GM10248 (cell line): ENCODE results near the gene OVCA2.
A peak's percentile ranks its signal among the peaks of the same experiment; 100 is the strongest.

Experiments
- CTCF ChIA-PET: fragments of 300-600 bp; sonication (Branson Sonifier 250); formaldehyde crosslinking; extraction: SDS; loops from one replicate; lab custom pipeline; 2021; ENCODE audit warnings: antibody characterized with exemption; lab: Yijun Ruan, JAX
- POLR2A ChIA-PET: fragments of 350-650 bp; sonication (Branson Sonifier 250); formaldehyde crosslinking; extraction: SDS; loops from one replicate; lab custom pipeline; 2020; ENCODE audit warnings: antibody characterized with exemption; lab: Yijun Ruan, JAX
- DNase-seq: peaks from one replicate; pipeline ENCODE4 v3.0.0; 2012; ENCODE audit errors: extremely low spot score
- CTCF ChIP-seq: IDR thresholded peaks from 2 replicates; pipeline ENCODE4 v1.5.1; 2012; ENCODE audit warnings: mild to moderate bottlenecking, low read depth; ENCODE audit errors: extremely low read depth, missing control alignments, control extremely low read depth

Gene OVCA2

GRCh38 chr17:2063261-2064146 lies 21.7 kb downstream of the OVCA2 start:
- ChIA-PET CTCF (interaction anchor here (0.9 to 10.3 kb wide), 19 partner anchors 9 to 289 kb away, joined by 3 to 107 read pairs (median 4); partner anchors contain the start of gene HIC1), POLR2A (interaction anchor here (1.2 to 2.5 kb wide), 4 partner anchors 8 to 201 kb away, joined by 4 to 10 read pairs (median 7); partner anchors contain the start of gene HIC1)
- TF ChIP-seq CTCF: no peak
- no peak for DNase-seq

GRCh38 chr17:2064147-2064489 lies 22.3 kb downstream of the OVCA2 start:
- ChIA-PET POLR2A (interaction anchor here (1.2 to 2.5 kb wide), 4 partner anchors 9 to 201 kb away, joined by 4 to 10 read pairs (median 7); partner anchors contain the start of gene HIC1), CTCF (interaction anchor here (0.9 to 10.3 kb wide), 21 partner anchors 9 to 289 kb away, joined by 3 to 107 read pairs (median 4); partner anchors contain the start of gene HIC1)
- no peak for TF ChIP-seq CTCF
- DNase-seq: no peak

GRCh38 chr17:2064520-2064971 lies 22.7 kb downstream of the OVCA2 start:
- POLR2A ChIA-PET: interaction anchor here (0.5 to 2.5 kb wide), 6 partner anchors 9 to 200 kb away, joined by 4 to 10 read pairs (median 6); partner anchors contain the start of gene HIC1
- no peak for TF ChIP-seq CTCF
- no peak for DNase-seq
- CTCF ChIA-PET: interaction anchor here (0.9 to 10.3 kb wide), 25 partner anchors 8 to 288 kb away, joined by 3 to 107 read pairs (median 3); partner anchors contain the start of gene HIC1

- ChIA-PET POLR2A (interaction anchor here (0.5 to 2.5 kb wide), 5 partner anchors 10 to 200 kb away, joined by 4 to 10 read pairs (median 6); partner anchors contain the start of gene HIC1), CTCF (interaction anchor here (0.7 to 10.3 kb wide), 23 partner anchors 9 to 288 kb away, joined by 3 to 107 read pairs (median 3); partner anchors contain the start of gene HIC1)
- peak; percentile 78 for DNase-seq
- peak; percentile 70 for TF ChIP-seq CTCF
Observed at GRCh38 chr17:2064980-2065785, 23.4 kb downstream of the OVCA2 start.

GRCh38 chr17:2065949-2066400 lies 24.2 kb downstream of the OVCA2 start:
- ChIA-PET CTCF (interaction anchor here (0.7 to 10.3 kb wide), 13 partner anchors 8 to 287 kb away, joined by 3 to 107 read pairs (median 5); no protein-coding TSS in a partner anchor), POLR2A (no interaction called here)
- no peak for TF ChIP-seq CTCF
- no peak for DNase-seq

- TF ChIP-seq CTCF: no peak
- DNase-seq: no peak
- ChIA-PET CTCF (interaction anchor here (1.1 to 10.3 kb wide), 6 partner anchors 9 to 178 kb away, joined by 3 to 107 read pairs (median 6); no protein-coding TSS in a partner anchor), POLR2A (interaction anchor here (0.9 kb wide), 1 partner anchor 23 kb away, joined by 3 read pairs; no protein-coding TSS in a partner anchor)
Observed at GRCh38 chr17:2067048-2067561, 25.3 kb downstream of the OVCA2 start.
